ENCODE measurements around the gene CALD1. TPM values are rescaled to one million over a fixed set of nuclear protein-coding genes. Genes with fewer than 3 reads are reported as not detected.

CALD1 gene
- total RNA-seq, 1 experiment from 2014 or later = 147 TPM

DNA sequence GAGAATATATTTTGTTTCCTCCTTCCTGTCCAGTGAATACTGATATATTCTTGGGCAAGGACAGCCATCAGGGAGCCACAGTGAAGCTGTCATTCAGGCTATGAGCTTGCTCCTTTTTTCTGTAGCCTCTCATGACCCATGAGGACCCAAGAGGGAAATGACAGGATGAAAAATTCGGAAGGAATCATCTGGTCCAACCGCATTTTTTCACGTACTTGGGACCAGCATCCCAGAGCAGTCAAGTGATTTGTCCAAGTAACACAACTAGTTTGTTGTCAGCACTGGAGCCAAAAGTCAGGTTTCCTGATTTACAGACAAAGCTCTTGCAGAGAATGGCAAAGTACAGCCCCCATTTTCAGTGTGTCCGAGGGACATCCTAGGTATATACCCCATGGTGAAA is 159.7 kb downstream of the CALD1 start:
- ATAC-seq (no peak), DNase-seq (ENCODE audit: low spot score) (no peak)
- POLR2A ChIA-PET = no interaction called here
- Mint-ChIP-seq H3K27ac (0 out of 2 replicates have a peak overlapping the region, but pooled peaks have one; percentile 20), H3K4me3 (no peak overlapping the region), H3K36me3 (peaks cover 21% of the 10 kb centered on the region), H3K27me3 (ENCODE audit: low read depth) (no peaks in the 10 kb centered on the region), H3K9me3 (no peaks in the 10 kb centered on the region), H3K4me1 (peaks cover 18% of the 10 kb centered on the region)
- TF ChIP-seq, protein P1, sequence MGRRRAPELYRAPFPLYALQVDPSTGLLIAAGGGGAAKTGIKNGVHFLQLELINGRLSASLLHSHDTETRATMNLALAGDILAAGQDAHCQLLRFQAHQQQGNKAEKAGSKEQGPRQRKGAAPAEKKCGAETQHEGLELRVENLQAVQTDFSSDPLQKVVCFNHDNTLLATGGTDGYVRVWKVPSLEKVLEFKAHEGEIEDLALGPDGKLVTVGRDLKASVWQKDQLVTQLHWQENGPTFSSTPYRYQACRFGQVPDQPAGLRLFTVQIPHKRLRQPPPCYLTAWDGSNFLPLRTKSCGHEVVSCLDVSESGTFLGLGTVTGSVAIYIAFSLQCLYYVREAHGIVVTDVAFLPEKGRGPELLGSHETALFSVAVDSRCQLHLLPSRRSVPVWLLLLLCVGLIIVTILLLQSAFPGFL (CRISPR knock-in tag; IDR thresholded peaks at IDR 0.05; ENCODE audit: borderline replicate concordance) = no peak
- CTCF ChIA-PET = no interaction called here

DNA sequence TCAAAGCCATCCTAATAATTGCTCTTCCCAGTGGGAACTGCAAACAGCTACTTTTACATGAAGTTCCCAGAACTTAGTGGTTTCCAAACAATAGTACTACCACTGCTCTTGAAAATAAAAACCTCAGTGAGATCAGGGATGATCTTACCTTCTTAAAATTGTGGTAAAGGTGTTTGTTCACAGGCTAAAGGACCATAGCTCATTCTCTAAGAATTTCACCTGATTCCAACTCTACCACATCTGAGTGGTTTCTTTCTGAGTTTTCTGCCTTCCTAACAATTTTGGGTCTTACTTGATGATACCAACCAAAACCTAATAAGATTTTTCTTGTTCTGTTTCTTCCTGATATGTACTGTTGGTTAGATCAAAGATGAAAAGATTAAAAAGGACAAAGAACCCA is 161.3 kb downstream of the CALD1 start:
- no peaks in the 10 kb centered on the region for H3K9me3 Mint-ChIP-seq
- no peak for DNase-seq (ENCODE audit: low spot score)
- no peak for ATAC-seq
- peak overlapping the region; percentile 32; the same call in 1 of the 2 replicates for H3K27ac Mint-ChIP-seq
- TF ChIP-seq NR1H2 (CRISPR knock-in tag; IDR thresholded peaks at IDR 0.05) (no peak), GABPB1 (CRISPR knock-in tag; IDR thresholded peaks at IDR 0.05) (no peak), ZBTB21 (CRISPR knock-in tag; IDR thresholded peaks at IDR 0.05; ENCODE audit: borderline replicate concordance) (no peak), ATF1 (CRISPR knock-in tag; IDR thresholded peaks at IDR 0.05) (no peak), ZNF219 (CRISPR knock-in tag; IDR thresholded peaks at IDR 0.05; ENCODE audit: borderline replicate concordance) (no peak), TP53 (CRISPR knock-in tag; IDR thresholded peaks at IDR 0.05) (no peak), ZNF423 (CRISPR knock-in tag; IDR thresholded peaks at IDR 0.05) (no peak), FOXP1 (CRISPR knock-in tag; IDR thresholded peaks at IDR 0.05; ENCODE audit: borderline replicate concordance) (no peak), ZNF317 (CRISPR knock-in tag; IDR thresholded peaks at IDR 0.05; ENCODE audit: borderline replicate concordance, low read depth) (no peak)
- TF ChIP-seq, protein P2, sequence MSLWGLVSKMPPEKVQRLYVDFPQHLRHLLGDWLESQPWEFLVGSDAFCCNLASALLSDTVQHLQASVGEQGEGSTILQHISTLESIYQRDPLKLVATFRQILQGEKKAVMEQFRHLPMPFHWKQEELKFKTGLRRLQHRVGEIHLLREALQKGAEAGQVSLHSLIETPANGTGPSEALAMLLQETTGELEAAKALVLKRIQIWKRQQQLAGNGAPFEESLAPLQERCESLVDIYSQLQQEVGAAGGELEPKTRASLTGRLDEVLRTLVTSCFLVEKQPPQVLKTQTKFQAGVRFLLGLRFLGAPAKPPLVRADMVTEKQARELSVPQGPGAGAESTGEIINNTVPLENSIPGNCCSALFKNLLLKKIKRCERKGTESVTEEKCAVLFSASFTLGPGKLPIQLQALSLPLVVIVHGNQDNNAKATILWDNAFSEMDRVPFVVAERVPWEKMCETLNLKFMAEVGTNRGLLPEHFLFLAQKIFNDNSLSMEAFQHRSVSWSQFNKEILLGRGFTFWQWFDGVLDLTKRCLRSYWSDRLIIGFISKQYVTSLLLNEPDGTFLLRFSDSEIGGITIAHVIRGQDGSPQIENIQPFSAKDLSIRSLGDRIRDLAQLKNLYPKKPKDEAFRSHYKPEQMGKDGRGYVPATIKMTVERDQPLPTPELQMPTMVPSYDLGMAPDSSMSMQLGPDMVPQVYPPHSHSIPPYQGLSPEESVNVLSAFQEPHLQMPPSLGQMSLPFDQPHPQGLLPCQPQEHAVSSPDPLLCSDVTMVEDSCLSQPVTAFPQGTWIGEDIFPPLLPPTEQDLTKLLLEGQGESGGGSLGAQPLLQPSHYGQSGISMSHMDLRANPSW (CRISPR knock-in tag; conservative IDR thresholded peaks at IDR 0.05; ENCODE audit: low read depth) = no peak
- TF ChIP-seq, protein P3, sequence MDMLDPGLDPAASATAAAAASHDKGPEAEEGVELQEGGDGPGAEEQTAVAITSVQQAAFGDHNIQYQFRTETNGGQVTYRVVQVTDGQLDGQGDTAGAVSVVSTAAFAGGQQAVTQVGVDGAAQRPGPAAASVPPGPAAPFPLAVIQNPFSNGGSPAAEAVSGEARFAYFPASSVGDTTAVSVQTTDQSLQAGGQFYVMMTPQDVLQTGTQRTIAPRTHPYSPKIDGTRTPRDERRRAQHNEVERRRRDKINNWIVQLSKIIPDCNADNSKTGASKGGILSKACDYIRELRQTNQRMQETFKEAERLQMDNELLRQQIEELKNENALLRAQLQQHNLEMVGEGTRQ (CRISPR knock-in tag; IDR thresholded peaks at IDR 0.05) = no peak
- TF ChIP-seq, protein P4, sequence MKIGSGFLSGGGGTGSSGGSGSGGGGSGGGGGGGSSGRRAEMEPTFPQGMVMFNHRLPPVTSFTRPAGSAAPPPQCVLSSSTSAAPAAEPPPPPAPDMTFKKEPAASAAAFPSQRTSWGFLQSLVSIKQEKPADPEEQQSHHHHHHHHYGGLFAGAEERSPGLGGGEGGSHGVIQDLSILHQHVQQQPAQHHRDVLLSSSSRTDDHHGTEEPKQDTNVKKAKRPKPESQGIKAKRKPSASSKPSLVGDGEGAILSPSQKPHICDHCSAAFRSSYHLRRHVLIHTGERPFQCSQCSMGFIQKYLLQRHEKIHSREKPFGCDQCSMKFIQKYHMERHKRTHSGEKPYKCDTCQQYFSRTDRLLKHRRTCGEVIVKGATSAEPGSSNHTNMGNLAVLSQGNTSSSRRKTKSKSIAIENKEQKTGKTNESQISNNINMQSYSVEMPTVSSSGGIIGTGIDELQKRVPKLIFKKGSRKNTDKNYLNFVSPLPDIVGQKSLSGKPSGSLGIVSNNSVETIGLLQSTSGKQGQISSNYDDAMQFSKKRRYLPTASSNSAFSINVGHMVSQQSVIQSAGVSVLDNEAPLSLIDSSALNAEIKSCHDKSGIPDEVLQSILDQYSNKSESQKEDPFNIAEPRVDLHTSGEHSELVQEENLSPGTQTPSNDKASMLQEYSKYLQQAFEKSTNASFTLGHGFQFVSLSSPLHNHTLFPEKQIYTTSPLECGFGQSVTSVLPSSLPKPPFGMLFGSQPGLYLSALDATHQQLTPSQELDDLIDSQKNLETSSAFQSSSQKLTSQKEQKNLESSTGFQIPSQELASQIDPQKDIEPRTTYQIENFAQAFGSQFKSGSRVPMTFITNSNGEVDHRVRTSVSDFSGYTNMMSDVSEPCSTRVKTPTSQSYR (CRISPR knock-in tag; IDR thresholded peaks at IDR 0.05) = no peak
- TF ChIP-seq, protein P5, sequence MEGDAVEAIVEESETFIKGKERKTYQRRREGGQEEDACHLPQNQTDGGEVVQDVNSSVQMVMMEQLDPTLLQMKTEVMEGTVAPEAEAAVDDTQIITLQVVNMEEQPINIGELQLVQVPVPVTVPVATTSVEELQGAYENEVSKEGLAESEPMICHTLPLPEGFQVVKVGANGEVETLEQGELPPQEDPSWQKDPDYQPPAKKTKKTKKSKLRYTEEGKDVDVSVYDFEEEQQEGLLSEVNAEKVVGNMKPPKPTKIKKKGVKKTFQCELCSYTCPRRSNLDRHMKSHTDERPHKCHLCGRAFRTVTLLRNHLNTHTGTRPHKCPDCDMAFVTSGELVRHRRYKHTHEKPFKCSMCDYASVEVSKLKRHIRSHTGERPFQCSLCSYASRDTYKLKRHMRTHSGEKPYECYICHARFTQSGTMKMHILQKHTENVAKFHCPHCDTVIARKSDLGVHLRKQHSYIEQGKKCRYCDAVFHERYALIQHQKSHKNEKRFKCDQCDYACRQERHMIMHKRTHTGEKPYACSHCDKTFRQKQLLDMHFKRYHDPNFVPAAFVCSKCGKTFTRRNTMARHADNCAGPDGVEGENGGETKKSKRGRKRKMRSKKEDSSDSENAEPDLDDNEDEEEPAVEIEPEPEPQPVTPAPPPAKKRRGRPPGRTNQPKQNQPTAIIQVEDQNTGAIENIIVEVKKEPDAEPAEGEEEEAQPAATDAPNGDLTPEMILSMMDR (IDR thresholded peaks at IDR 0.05) = no peak
- TF ChIP-seq, protein P6, sequence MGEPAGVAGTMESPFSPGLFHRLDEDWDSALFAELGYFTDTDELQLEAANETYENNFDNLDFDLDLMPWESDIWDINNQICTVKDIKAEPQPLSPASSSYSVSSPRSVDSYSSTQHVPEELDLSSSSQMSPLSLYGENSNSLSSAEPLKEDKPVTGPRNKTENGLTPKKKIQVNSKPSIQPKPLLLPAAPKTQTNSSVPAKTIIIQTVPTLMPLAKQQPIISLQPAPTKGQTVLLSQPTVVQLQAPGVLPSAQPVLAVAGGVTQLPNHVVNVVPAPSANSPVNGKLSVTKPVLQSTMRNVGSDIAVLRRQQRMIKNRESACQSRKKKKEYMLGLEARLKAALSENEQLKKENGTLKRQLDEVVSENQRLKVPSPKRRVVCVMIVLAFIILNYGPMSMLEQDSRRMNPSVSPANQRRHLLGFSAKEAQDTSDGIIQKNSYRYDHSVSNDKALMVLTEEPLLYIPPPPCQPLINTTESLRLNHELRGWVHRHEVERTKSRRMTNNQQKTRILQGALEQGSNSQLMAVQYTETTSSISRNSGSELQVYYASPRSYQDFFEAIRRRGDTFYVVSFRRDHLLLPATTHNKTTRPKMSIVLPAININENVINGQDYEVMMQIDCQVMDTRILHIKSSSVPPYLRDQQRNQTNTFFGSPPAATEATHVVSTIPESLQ (CRISPR knock-in tag; IDR thresholded peaks at IDR 0.05) = no peak
- no peaks in the 10 kb centered on the region for H3K27me3 Mint-ChIP-seq (ENCODE audit: low read depth)
- no peak overlapping the region for H3K4me3 Mint-ChIP-seq
- ChIA-PET POLR2A (no interaction called here), CTCF (interaction anchor here (0.5 to 1.1 kb wide), 2 partner anchors 239 to 307 kb away, joined by 3 to 4 read pairs; no protein-coding TSS in a partner anchor)
- H3K36me3 Mint-ChIP-seq = peaks cover 18% of the 10 kb centered on the region
- H3K4me1 Mint-ChIP-seq = peaks cover 18% of the 10 kb centered on the region

Measured in WTC11 (cell line).